ENCODE results near the gene ANG. TPM values are rescaled to one million over a fixed set of nuclear protein-coding genes. Genes with fewer than 3 reads are reported as not detected.

Gene ANG
- total RNA-seq, 1 donor from 2014 or later: 4.8 TPM

DNA sequence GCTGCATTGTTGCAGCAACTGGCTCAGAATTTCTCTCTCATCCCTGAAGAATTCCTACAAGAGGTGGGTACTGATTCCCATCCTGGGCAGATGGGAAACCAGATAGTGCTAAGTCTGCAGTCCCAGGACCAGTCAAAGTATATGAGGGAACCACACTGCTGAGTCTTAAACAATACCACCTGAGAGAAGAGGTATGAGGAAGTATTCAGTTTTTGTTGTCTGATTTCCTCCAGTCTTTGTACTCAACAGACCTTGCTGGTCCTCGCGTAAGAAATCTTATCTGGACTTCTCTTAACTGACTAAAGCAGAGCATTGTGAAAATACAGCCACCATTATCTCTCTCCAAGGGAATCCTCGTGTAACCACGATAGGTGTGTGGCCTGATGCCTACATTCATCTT lies 53.6 kb downstream of the ANG start:
- DNase-seq (ENCODE audit: low read depth): no peak
- TF ChIP-seq, protein P1, sequence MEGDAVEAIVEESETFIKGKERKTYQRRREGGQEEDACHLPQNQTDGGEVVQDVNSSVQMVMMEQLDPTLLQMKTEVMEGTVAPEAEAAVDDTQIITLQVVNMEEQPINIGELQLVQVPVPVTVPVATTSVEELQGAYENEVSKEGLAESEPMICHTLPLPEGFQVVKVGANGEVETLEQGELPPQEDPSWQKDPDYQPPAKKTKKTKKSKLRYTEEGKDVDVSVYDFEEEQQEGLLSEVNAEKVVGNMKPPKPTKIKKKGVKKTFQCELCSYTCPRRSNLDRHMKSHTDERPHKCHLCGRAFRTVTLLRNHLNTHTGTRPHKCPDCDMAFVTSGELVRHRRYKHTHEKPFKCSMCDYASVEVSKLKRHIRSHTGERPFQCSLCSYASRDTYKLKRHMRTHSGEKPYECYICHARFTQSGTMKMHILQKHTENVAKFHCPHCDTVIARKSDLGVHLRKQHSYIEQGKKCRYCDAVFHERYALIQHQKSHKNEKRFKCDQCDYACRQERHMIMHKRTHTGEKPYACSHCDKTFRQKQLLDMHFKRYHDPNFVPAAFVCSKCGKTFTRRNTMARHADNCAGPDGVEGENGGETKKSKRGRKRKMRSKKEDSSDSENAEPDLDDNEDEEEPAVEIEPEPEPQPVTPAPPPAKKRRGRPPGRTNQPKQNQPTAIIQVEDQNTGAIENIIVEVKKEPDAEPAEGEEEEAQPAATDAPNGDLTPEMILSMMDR (conservative IDR thresholded peaks at IDR 0.05; ENCODE audit: low read depth, low read length): no peak
- H3K4me3 ChIP-seq (ENCODE audit: low read depth, low read length): no peak overlapping the region

DNA sequence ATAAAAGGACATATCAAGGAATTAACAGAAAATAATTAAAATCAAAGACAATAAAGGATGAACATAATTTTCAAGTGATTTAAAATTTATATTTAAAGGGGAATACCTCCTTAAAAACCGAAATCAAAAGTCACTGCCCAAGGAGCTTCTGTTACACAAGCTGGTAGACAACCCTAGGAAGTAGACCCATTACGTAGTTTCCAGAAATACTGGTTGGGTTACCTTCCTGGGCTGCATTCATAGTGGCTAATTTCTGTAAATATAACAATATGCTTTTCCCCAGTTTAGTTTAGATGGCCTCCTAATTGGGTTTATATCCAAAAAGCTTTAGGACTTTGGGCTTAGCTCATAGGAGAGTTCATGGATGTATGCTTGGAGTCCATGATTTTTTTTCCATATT lies 55.0 kb downstream of the ANG start:
- H3K4me3 ChIP-seq (ENCODE audit: low read depth, low read length): no peak overlapping the region
- DNase-seq (ENCODE audit: low read depth): no peak
- TF ChIP-seq, protein P1 (conservative IDR thresholded peaks at IDR 0.05; ENCODE audit: low read depth, low read length): no peak

Other genes starting within 250 kb of the ANG start
- 24.6 and 59.7 TPM in 2 replicates for gene OSGEP, start 234.0 kb upstream of the ANG start, total RNA-seq
- 321 and 381 TPM in 2 replicates for gene APEX1, start 233.5 kb upstream of the ANG start, total RNA-seq
- gene PIP4P1, start 227.3 kb upstream of the ANG start, total RNA-seq: 16.3 and 19.1 TPM in 2 replicates
- 152 and 178 TPM in 2 replicates for gene PNP, start 219.4 kb upstream of the ANG start, total RNA-seq
- not detected in 2 replicates for gene RNASE10, start 183.2 kb upstream of the ANG start, total RNA-seq
- gene RNASE9, start 127.7 kb upstream of the ANG start, total RNA-seq: not detected in 2 replicates
- gene RNASE11, start 100.8 kb upstream of the ANG start, total RNA-seq: not detected in 2 replicates
- gene RNASE12, start 97.4 kb upstream of the ANG start, total RNA-seq: not detected in 2 replicates
- gene OR6S1, start 47.1 kb upstream of the ANG start, total RNA-seq: not detected in 2 replicates
- gene RNASE4, start 4.2 kb upstream of the ANG start, total RNA-seq: 5.3 and 7.6 TPM in 2 replicates
- gene EDDM3A, start 57.1 kb downstream of the ANG start, total RNA-seq: not detected in 2 replicates
- gene EDDM3B, start 79.6 kb downstream of the ANG start, total RNA-seq: not detected in 2 replicates
- gene RNASE6, start 92.5 kb downstream of the ANG start, total RNA-seq: 0.14 and 0.81 TPM in 2 replicates
- 0.40 TPM in 1 of 2 replicates, not detected in the other for gene RNASE1, start 114.1 kb downstream of the ANG start, total RNA-seq
- gene RNASE3, start 202.6 kb downstream of the ANG start, total RNA-seq: not detected in 2 replicates

Data from epithelial cell of proximal tubule (primary cell).